D721Med (cell line): ENCODE data around the gene SDK1.

ENCODE experiments used
- DNase-seq: peaks from one replicate; pipeline ENCODE4 v3.0.0; 2011; ENCODE audit warnings: low spot score; ENCODE audit not compliant: insufficient read length
- FAIRE-seq: peaks from 2 replicates; lab custom pipeline; 2011; peaks lifted over from hg19 to GRCh38; lab: Jason Lieb, UNC
- CTCF ChIP-seq: IDR thresholded peaks from 2 replicates; pipeline ENCODE4 v1.5.1; 2012; ENCODE audit warnings: mild to moderate bottlenecking, control low read depth; ENCODE audit not compliant: insufficient read depth; ENCODE audit errors: missing control alignments

SDK1 gene

DNA sequence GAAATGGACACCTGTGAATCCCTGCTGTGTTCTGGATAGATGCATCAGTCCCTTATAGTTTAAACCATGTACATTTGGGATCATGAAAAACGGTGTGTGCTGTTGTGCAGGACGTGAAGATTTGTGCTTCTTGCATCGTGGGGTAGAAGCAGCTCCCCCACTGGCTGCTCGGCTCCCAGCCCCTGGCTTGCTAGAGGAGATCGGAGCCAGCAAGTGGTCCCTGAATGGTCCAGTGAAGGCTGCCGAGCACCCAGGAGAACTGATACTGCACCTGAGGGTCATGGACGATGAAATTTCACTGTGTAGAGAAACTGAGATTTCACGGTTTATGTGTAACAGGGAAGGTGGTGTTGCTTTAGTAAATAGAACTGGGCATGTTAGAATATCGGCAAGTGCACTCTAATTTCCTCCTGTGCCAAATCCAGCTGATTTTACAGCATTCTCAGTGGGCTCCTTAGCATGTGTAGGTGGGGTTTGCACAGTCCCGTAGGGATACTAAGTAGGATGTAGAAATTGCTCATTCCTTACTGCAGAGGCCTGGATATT, 726.0 kb downstream of the SDK1 start:
- no peak for TF ChIP-seq CTCF
- no peak for FAIRE-seq
- DNase-seq: no peak

DNA sequence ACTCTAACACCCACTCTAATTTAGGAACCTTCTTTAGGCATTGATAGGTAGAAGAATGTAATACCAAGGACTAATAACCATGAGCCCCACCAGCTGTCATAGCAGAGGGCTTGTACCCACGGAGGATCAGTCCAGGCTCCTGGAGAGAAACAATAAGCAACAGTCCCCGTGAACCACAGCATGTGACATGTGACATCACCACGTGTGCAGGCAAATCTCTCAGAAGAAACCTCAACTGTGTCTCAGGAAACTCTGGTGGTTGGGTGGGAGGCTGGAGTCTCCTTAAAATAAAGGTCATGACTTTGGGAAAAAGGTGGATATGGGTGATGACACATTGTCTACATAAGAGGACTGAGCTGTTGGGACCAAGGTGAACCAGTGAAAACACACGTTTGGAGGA, 727.2 kb downstream of the SDK1 start:
- TF ChIP-seq CTCF: no peak
- FAIRE-seq (no peak), DNase-seq (no peak)

DNA sequence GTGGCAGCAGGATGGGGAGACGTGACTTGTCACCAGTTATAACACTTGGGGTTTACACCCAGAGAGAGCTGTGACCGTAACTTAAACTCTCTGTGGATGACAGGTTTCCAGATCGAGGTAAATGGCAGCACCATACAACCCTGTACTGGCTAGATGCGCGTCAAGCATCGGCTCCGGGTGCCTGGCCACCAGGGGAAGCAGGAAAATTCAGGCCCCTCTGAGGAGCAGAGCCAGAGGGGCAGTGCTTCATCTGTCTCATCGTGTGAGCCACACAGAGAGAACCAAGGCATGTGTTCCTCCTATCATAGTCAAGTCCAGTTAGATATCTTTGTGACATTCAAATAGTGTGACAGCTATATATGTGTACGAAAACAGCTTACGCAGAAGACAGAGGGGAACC, 728.9 kb downstream of the SDK1 start:
- no peak for DNase-seq
- TF ChIP-seq CTCF: no peak
- no peak for FAIRE-seq

GRCh38 chr7:4030346-4030950, 729.4 kb downstream of the SDK1 start:
- TF ChIP-seq CTCF: no peak
- DNase-seq (no peak), FAIRE-seq (no peak)

GRCh38 chr7:4033996-4034395, 732.9 kb downstream of the SDK1 start:
- no peak for DNase-seq
- no peak for FAIRE-seq
- no peak for TF ChIP-seq CTCF

DNA sequence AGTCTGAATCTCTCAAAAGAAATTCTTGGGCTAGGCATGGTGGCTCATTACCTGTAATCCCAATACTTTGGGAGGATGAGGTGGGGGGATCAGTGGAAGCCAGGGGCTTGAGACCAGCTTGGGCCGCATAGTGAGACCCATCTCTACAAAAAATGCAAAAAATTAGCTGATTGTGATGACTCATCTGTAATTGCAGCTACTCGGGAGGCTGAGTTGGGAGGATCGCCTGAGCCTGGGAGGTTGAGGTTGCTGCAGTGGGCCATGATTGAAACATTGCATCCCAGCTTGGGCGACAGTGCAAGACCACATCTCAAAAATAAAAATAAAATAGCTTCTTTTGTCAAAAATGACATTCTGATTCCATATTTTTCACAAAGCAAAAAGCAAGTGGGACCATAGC, 736.3 kb downstream of the SDK1 start:
- FAIRE-seq: no peak

More for the DNA sequence above, 736.3 kb downstream of the SDK1 start:
- TF ChIP-seq CTCF: no peak
- no peak for DNase-seq
